ENCODE data around the gene MAPKAP1.
"Not testable (repeated sequence)": the region's sequence is repeated elsewhere in the genome, so short reads cannot be mapped to it uniquely, and the experiment has no call there.

Gene MAPKAP1

GRCh38 chr9:125400725-125401716, 306.0 kb downstream of the MAPKAP1 start:
- DNase-seq (ENCODE audit: insufficient read length) (no peak), FAIRE-seq (no peak)
- no peak for TF ChIP-seq POLR2A (IDR thresholded peaks at IDR 0.05; ENCODE audit: low read depth, low read length)
- no peak for TF ChIP-seq POLR2AphosphoS5 (IDR thresholded peaks at IDR 0.05; ENCODE audit: low read depth, low read length)
- TF ChIP-seq TAF1 (IDR thresholded peaks at IDR 0.05; ENCODE audit: borderline replicate concordance, low read depth, low read length) = no peak

GRCh38 chr9:125400232-125400631, 306.8 kb downstream of the MAPKAP1 start:
- FAIRE-seq; DNase-seq (ENCODE audit: insufficient read length): not testable (repeated sequence)

GRCh38 chr9:125399666-125400065, 307.3 kb downstream of the MAPKAP1 start:
- FAIRE-seq (no peak), DNase-seq (ENCODE audit: insufficient read length) (no peak)
- no peak for TF ChIP-seq POLR2AphosphoS5 (IDR thresholded peaks at IDR 0.05; ENCODE audit: low read depth, low read length)

DNA sequence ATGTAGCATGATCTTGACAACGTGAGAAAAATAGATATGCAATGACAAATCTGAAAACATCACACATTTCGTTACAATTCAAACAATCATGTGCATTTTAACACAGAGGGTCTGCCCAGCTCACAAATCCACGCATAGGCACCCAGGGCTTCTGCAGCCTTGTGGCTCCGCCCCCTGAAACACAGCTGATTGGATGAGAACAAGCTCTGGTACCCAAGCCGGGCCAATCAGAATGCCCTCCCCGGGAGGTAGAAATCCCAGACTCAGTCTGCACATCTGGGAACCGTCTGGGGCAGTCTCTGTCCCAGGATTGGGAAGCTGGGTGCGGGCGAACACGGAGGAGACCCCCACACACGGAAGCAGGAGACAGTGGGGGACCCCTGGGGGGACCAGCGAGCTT, 307.8 kb downstream of the MAPKAP1 start:
- DNase-seq (ENCODE audit: insufficient read length) (no peak), FAIRE-seq (no peak)
- TF ChIP-seq POLR2A (IDR thresholded peaks at IDR 0.05; ENCODE audit: low read depth, low read length) (no peak), TAF1 (IDR thresholded peaks at IDR 0.05; ENCODE audit: borderline replicate concordance, low read depth, low read length) (no peak), POLR2AphosphoS5 (IDR thresholded peaks at IDR 0.05; ENCODE audit: low read depth, low read length) (no peak)

- FAIRE-seq (no peak), DNase-seq (ENCODE audit: insufficient read length) (no peak)
- TF ChIP-seq POLR2AphosphoS5 (IDR thresholded peaks at IDR 0.05; ENCODE audit: low read depth, low read length) (no peak), POLR2A (IDR thresholded peaks at IDR 0.05; ENCODE audit: low read depth, low read length) (no peak), TAF1 (IDR thresholded peaks at IDR 0.05; ENCODE audit: borderline replicate concordance, low read depth, low read length) (no peak)
Observed at GRCh38 chr9:125398243-125398642, 308.8 kb downstream of the MAPKAP1 start.

DNA sequence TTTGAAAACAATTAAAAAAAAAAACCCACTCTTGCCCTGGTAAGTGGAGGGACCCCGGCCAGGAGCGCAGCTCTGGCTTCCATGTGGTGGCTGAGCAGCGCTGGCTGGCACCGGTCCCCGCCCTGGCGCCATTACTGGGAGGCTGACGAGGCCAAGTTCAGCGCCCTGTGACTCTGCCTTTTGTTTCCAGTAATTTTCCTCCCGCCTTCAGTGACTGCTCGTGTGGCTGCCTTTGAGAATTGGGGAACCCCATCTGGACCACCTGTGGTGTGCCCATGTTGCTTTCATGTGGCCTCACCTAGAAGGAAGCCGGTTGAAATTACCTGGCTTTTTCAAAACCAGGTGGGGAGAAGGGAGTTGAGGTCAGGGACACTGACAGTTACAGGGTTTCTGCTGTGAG, 309.3 kb downstream of the MAPKAP1 start:
- DNase-seq (ENCODE audit: insufficient read length) (no peak), FAIRE-seq (no peak)
- TF ChIP-seq POLR2AphosphoS5 (IDR thresholded peaks at IDR 0.05; ENCODE audit: low read depth, low read length) (no peak), POLR2A (IDR thresholded peaks at IDR 0.05; ENCODE audit: low read depth, low read length) (no peak)

DNA sequence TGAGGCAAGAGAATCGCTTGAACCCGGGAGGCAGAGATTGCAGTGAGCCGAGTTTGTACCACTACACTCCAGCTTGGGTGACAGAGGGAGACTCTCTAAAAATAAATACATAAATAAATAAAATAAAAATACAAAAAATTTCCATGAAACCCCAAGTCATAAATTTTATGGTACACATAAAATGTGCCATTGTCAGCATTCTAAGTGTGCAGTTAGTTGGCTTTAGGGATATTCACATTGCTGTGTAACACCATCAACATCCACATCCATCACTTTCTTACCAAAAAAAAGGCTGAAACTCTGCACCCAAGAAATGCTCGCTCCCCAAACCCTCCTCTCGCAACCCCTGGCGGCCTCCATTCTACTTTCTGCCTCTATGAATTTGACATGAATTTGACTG, 310.2 kb downstream of the MAPKAP1 start:
- FAIRE-seq = no peak
- DNase-seq (ENCODE audit: insufficient read length) = no peak
- TF ChIP-seq POLR2AphosphoS5 (IDR thresholded peaks at IDR 0.05; ENCODE audit: low read depth, low read length) = no peak
- TF ChIP-seq TAF1 (IDR thresholded peaks at IDR 0.05; ENCODE audit: borderline replicate concordance, low read depth, low read length) = no peak
- no peak for TF ChIP-seq POLR2A (IDR thresholded peaks at IDR 0.05; ENCODE audit: low read depth, low read length)

DNA sequence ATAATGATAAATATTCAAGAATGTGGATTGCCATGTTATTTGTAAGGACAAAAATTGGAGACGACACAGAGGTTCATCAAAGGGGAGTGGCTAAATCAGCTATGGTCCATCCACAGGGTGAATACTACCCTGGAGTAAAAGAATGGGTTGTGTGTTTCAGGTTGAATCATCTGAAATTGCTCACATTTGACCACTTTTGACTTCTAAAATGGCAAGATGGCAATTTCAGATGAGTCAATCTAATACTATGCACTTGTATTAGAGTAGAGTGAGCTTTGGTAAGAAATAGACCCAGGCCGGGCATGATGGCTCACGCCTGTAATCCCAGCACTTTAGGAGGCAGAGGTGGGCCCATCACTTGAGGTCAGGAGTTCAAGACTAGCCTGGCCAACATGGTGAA, 313.6 kb downstream of the MAPKAP1 start:
- no peak for TF ChIP-seq POLR2A (IDR thresholded peaks at IDR 0.05; ENCODE audit: low read depth, low read length)
- no peak for TF ChIP-seq TAF1 (IDR thresholded peaks at IDR 0.05; ENCODE audit: borderline replicate concordance, low read depth, low read length)
- no peak for TF ChIP-seq POLR2AphosphoS5 (IDR thresholded peaks at IDR 0.05; ENCODE audit: low read depth, low read length)
- FAIRE-seq = no peak
- DNase-seq (ENCODE audit: insufficient read length) = no peak

DNA sequence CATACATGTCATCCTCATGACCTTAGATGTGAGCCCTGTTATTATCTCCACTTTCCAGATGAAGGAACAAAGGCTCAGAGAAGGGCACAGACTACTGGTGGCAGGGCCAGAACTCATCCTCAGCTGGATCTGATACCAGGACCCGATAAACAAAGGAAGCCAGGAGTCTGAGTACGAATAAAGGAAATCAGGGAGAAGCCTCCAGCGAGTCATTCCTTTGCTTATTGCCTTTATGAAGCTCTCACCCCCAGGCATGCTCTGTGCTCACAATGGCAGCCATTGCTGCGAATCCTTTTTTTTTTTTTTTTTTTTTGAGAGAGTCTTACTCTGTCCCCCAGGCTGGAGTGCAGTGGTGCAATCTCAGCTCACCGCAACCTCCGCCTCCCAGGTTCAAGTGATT, 315.3 kb downstream of the MAPKAP1 start:
- TF ChIP-seq TAF1 (IDR thresholded peaks at IDR 0.05; ENCODE audit: borderline replicate concordance, low read depth, low read length) = no peak
- no peak for TF ChIP-seq POLR2A (IDR thresholded peaks at IDR 0.05; ENCODE audit: low read depth, low read length)
- TF ChIP-seq POLR2AphosphoS5 (IDR thresholded peaks at IDR 0.05; ENCODE audit: low read depth, low read length) = no peak
- no peak for DNase-seq (ENCODE audit: insufficient read length)
- no peak for FAIRE-seq

GRCh38 chr9:125388978-125389377, 318.0 kb downstream of the MAPKAP1 start:
- DNase-seq (ENCODE audit: insufficient read length) = no peak
- TF ChIP-seq TAF1 (IDR thresholded peaks at IDR 0.05; ENCODE audit: borderline replicate concordance, low read depth, low read length) (no peak), POLR2AphosphoS5 (IDR thresholded peaks at IDR 0.05; ENCODE audit: low read depth, low read length) (no peak), POLR2A (IDR thresholded peaks at IDR 0.05; ENCODE audit: low read depth, low read length) (no peak)

DNA sequence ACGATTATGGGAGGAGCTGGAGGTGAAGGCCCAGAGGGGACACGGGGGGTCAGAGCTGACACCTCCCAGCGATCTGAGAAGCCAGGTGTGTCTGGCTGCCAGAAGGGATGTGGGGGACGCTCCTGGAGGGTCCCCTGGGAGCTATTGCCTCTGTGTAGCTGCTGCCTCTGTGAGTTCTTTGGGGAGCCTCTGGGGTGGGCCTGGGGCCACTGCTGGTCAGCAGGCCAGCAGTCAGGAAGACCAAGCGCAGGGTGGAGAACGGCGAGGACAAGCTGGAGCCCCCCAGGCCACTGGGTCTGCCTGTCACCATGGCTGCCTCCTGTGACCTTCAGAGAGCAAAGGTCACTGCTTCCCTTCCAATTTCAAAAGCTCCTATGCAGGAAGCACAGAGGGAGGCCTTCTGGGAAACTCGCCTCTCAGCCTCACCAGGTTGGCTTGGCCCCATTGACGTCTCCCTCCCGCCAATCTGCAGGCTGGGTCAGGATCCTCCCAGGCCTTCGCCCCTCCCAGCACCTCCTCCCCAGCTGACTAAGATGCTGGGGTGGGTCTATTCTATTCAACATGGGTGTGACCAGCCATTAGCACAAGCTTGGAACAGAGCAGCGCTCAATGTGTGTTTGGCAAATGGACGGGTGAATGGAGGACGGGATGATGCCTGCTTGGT, 319.0 kb downstream of the MAPKAP1 start:
- DNase-seq (ENCODE audit: insufficient read length) (no peak), FAIRE-seq (no peak)
- TF ChIP-seq POLR2AphosphoS5 (IDR thresholded peaks at IDR 0.05; ENCODE audit: low read depth, low read length) (no peak), TAF1 (IDR thresholded peaks at IDR 0.05; ENCODE audit: borderline replicate concordance, low read depth, low read length) (no peak), POLR2A (IDR thresholded peaks at IDR 0.05; ENCODE audit: low read depth, low read length) (no peak)

More at GRCh38 chr9:125388978-125389377, 318.0 kb downstream of the MAPKAP1 start:
- no peak for FAIRE-seq
